Stimulated activated CD4-positive, alpha-beta T cell treated with anti-CD3 and anti-CD28 coated beads, Interleukin-4, amount 100 ng/mL, for 24 hours (primary cell): ENCODE results near the gene CHST8.
"Not testable (repeated sequence)": the region's sequence is repeated elsewhere in the genome, so short reads cannot be mapped to it uniquely, and the experiment has no call there.

Experiments
- DNase-seq: peaks from one replicate; pipeline ENCODE4 v3.0.0-alpha.2; 2020

Gene CHST8

GRCh38 chr19:33693678-33694077 is 71.9 kb downstream of the CHST8 start:
- DNase-seq = no peak

- not testable (repeated sequence) for DNase-seq
These were observed 73.8 kb downstream of the CHST8 start for GRCh38 chr19:33695547-33695946.

GRCh38 chr19:33697766-33698165 is 76.0 kb downstream of the CHST8 start:
- DNase-seq = no peak

GRCh38 chr19:33698576-33699435 is 77.1 kb downstream of the CHST8 start:
- DNase-seq = no peak

GRCh38 chr19:33699754-33700407 is 78.1 kb downstream of the CHST8 start:
- DNase-seq = no peak

GRCh38 chr19:33700408-33701013 is 78.8 kb downstream of the CHST8 start:
- DNase-seq = no peak

- no peak for DNase-seq
These were observed 79.8 kb downstream of the CHST8 start for GRCh38 chr19:33701565-33701964.

- DNase-seq = no peak
These were observed 81.1 kb downstream of the CHST8 start for GRCh38 chr19:33702606-33703437.

- no peak for DNase-seq
These were observed 81.6 kb downstream of the CHST8 start for GRCh38 chr19:33703438-33703750.

- DNase-seq = no peak
These were observed 82.1 kb downstream of the CHST8 start for GRCh38 chr19:33703821-33704220.

GRCh38 chr19:33704271-33704670 is 82.5 kb downstream of the CHST8 start:
- no peak for DNase-seq

GRCh38 chr19:33705090-33705847 is 83.5 kb downstream of the CHST8 start:
- no peak for DNase-seq

- no peak for DNase-seq
These were observed 84.1 kb downstream of the CHST8 start for GRCh38 chr19:33705860-33706259.

- no peak for DNase-seq
These were observed 84.9 kb downstream of the CHST8 start for GRCh38 chr19:33706631-33707030.

GRCh38 chr19:33712268-33712667 is 90.5 kb downstream of the CHST8 start:
- no peak for DNase-seq

- no peak for DNase-seq
These were observed 91.4 kb downstream of the CHST8 start for GRCh38 chr19:33713194-33713593.

GRCh38 chr19:33714149-33714548 is 92.4 kb downstream of the CHST8 start:
- DNase-seq = no peak

- DNase-seq = no peak
These were observed 93.7 kb downstream of the CHST8 start for GRCh38 chr19:33715462-33715861.

GRCh38 chr19:33717878-33718277 is 96.1 kb downstream of the CHST8 start:
- DNase-seq = no peak

GRCh38 chr19:33718651-33719254 is 97.0 kb downstream of the CHST8 start:
- DNase-seq = no peak

GRCh38 chr19:33719366-33720154 is 97.8 kb downstream of the CHST8 start:
- DNase-seq = no peak
